Right atrium auricular region (tissue), 2 donors: ENCODE measurements around the gene FCHO1. TPM values are rescaled to one million over a fixed set of nuclear protein-coding genes. Genes with fewer than 3 reads are reported as not detected.

Experiments used
- DNase-seq: peaks from one replicate; pipeline ENCODE4 v3.0.0-alpha.2; 2019; ENCODE audit warnings: low spot score
- H3K27ac ChIP-seq, 2 donors: fragments of 200-600 bp; sonication (generic); 1 replicate in 1 of 2; 2 replicates in 1 of 2; pipeline ENCODE4 v1.5.1; 2016 to 2019
- H3K27me3 ChIP-seq, 2 donors: fragments of 200-600 bp; sonication (generic); one replicate each; pipeline versions ENCODE4 v1.5.1 to v1.6.0; 2017 to 2019
- H3K36me3 ChIP-seq: fragments of 200-600 bp; sonication (generic); one replicate; pipeline ENCODE4 v1.5.1; 2016
- H3K4me1 ChIP-seq, 2 donors: fragments of 200-600 bp; sonication (generic); one replicate each; pipeline versions ENCODE4 v1.5.1 to v1.6.0; 2017 to 2019
- H3K4me3 ChIP-seq, 2 donors: fragments of 200-600 bp; sonication (generic); 1 replicate in 1 of 2; 2 replicates in 1 of 2; pipeline ENCODE4 v1.5.1; 2017 to 2019; ENCODE audit warnings: mild to moderate bottlenecking in 1 of 2, moderate library complexity in 1 of 2
- H3K9me3 ChIP-seq, 2 donors: fragments of 200-600 bp; sonication (generic); one replicate each; pipeline ENCODE4 v1.5.1; 2019
- total RNA-seq, 2 donors: library from RNA; depleted of rRNA; stranded (reverse); fragments of >200 nt; gene quantifications; one replicate each; pipeline ENCODE4 v1.1.0, GENCODE V29; 2016
- TF ChIP-seq, protein P1 (sequence below), 2 donors: fragments of 200-600 bp; sonication (generic); IDR thresholded peaks; one replicate each; pipeline ENCODE4 v1.5.1; 2019; ENCODE audit warnings: antibody characterized with exemption in 2 of 2

Gene FCHO1
- total RNA-seq, 2 donors from 2014 or later, result 0.19 to 1.3 TPM

DNA sequence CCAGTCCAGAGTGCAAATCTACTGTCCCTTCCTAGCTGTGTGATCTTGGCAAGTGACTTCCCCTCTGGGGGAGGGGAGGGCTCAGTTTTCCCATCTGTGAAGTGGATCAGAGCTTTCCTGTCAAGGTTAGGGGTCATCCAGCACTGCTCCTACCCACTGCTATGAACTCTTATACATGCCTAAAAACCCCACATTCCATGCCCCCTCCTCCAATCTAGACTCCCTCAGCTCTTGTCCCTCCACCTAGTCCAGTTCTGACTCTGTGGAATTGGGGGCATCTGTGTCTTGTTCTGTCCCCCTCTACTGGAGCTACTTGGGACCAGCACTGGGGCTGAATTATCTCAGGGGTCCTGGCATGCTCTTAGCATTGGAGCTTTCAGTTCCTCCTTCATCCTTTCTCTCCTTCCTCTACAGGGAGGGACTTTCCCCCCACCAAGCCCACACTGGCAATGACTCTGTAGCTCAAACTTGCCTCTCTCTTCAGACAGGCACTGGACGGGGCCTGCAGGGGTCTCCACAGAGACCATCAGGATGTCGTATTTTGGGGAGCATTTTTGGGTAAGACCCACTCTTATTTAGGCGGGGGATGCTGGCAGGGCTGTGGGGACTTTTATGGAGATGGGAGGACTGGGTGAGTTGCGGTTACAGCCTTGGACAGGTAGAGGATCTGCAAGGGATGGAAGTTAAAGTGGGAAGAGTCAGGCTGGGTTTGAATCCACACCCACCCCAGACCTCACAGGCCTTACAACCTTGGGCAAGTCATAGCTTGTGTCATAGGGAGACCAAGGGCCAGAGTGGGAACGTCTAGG is 3.6 kb downstream of the FCHO1 start:
- no peaks in the 10 kb centered on the region for H3K9me3 ChIP-seq
- TF ChIP-seq, protein P1, sequence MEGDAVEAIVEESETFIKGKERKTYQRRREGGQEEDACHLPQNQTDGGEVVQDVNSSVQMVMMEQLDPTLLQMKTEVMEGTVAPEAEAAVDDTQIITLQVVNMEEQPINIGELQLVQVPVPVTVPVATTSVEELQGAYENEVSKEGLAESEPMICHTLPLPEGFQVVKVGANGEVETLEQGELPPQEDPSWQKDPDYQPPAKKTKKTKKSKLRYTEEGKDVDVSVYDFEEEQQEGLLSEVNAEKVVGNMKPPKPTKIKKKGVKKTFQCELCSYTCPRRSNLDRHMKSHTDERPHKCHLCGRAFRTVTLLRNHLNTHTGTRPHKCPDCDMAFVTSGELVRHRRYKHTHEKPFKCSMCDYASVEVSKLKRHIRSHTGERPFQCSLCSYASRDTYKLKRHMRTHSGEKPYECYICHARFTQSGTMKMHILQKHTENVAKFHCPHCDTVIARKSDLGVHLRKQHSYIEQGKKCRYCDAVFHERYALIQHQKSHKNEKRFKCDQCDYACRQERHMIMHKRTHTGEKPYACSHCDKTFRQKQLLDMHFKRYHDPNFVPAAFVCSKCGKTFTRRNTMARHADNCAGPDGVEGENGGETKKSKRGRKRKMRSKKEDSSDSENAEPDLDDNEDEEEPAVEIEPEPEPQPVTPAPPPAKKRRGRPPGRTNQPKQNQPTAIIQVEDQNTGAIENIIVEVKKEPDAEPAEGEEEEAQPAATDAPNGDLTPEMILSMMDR (IDR thresholded peaks at IDR 0.05), result no peak
- H3K36me3 ChIP-seq, result no peaks in the 10 kb centered on the region
- no peaks in the 10 kb centered on the region for H3K4me1 ChIP-seq
- no peak for DNase-seq
- H3K27ac ChIP-seq, result no peak overlapping the region
- no peak overlapping the region for H3K4me3 ChIP-seq
- no peaks in the 10 kb centered on the region for H3K27me3 ChIP-seq

DNA sequence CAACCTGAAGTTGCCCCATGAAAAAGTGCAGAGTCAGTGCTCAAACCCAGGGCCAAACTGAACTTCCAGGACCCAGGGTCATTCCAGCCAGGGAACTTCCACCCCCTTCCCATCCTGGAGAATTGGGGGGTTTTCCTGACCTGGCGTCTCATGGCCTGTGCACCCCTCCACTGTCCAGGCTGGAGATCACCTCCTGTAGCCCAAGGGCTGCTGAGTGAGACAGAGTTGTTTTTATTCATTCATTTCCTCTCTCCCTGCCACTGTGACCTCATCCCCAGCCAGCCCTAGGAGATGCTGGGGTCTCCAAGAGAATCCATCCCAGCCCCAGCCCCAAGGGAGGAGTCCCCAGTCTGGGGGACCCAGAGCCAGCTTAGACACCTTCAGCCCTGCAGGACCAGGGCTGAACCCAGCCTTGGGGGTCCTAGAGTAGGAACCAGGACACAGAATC is 4.2 kb downstream of the FCHO1 start:
- Histone ChIP-seq H3K4me1 (no peaks in the 10 kb centered on the region), H3K4me3 (no peak overlapping the region), H3K27me3 (no peaks in the 10 kb centered on the region), H3K27ac (no peak overlapping the region), H3K9me3 (no peaks in the 10 kb centered on the region), H3K36me3 (no peaks in the 10 kb centered on the region)
- TF ChIP-seq, protein P1 (IDR thresholded peaks at IDR 0.05), result no peak
- no peak for DNase-seq

DNA sequence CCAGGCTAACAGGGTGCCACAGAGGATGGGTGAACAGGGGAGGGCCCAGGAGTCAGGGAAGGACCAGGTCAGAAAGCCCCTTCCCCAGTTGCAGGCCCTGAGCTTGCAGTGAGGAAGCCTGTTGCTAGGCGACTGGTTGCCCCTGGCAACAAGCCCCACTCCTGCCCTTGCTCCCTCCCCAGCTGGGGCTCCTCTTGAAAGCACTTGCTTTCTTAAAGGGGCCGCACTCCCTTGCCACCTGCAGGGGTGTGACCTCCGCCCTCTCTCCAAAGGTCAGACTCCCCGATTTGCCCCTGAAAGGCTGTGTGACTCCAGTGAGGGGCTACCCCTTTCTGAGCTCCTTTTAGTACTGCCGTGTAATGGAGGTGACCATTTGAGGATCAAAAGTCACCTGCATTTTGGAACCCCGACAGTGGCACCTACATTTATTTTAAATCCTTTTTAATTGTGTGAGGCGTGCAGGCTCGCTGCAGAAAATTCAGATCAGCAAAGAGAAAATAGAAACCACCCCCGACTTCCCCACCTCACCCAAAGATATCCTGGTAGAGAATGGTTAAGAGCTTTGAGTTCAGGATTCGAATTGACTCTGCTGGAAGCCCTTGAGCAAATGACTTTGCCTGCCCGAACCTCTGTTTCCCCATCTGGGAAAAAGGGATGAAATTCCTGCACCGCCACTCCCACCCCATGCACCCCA is 4.8 kb downstream of the FCHO1 start:
- no peaks in the 10 kb centered on the region for H3K36me3 ChIP-seq
- no peak overlapping the region for H3K27ac ChIP-seq
- H3K4me1 ChIP-seq, result no peaks in the 10 kb centered on the region
- TF ChIP-seq, protein P1 (IDR thresholded peaks at IDR 0.05), result no peak
- no peak for DNase-seq
- H3K27me3 ChIP-seq, result no peaks in the 10 kb centered on the region
- H3K4me3 ChIP-seq, result no peak overlapping the region
- H3K9me3 ChIP-seq, result no peaks in the 10 kb centered on the region

DNA sequence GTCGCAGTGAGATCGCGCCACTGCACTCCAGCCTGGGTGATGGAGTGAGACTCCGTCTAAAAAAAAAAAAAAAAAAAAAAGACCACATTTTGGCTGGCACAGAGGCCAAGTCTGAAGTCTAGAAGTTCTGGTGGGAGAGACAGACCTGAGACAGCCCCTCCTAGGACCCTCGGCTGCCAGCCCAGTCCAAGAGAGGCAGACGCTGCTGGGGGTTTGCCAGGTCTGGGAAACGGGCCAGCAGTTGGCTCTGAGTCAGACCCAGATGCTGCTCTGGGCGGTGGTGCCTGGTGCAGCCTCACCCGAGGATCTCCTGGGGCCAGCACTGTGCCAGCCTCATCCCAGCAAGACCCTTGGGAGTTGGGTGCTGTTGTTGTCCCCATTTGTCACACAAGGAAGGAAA is 5.8 kb downstream of the FCHO1 start:
- no peaks in the 10 kb centered on the region for H3K27me3 ChIP-seq
- H3K27ac ChIP-seq, result no peak overlapping the region
- DNase-seq, result no peak
- H3K36me3 ChIP-seq, result no peaks in the 10 kb centered on the region
- H3K4me1 ChIP-seq, result no peaks in the 10 kb centered on the region
- TF ChIP-seq, protein P1 (IDR thresholded peaks at IDR 0.05), result no peak
- H3K9me3 ChIP-seq, result no peaks in the 10 kb centered on the region
- H3K4me3 ChIP-seq, result no peak overlapping the region

DNA sequence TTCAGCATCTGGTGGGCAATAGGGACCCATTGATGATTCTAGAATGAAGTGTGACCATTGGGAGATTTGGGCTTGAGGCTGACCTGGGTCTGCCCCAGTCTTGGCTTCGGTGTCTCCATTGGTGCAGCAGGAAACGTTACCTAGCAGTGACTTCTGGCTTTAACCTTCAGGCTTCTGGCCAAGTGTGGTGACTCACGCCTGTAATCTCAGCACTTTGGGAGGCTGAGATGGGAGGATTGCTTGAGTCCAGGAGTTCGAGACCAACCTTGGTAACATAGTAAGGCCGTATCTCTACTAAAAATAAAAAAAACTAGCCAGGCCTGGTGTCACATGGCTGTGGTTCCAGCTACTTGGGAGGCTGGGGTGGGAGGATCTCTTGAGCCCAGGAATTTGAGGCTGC is 7.2 kb downstream of the FCHO1 start:
- H3K27ac ChIP-seq, result no peak overlapping the region
- DNase-seq, result no peak
- H3K36me3 ChIP-seq, result no peaks in the 10 kb centered on the region
- H3K9me3 ChIP-seq, result no peaks in the 10 kb centered on the region
- H3K4me3 ChIP-seq, result no peak overlapping the region
- TF ChIP-seq, protein P1 (IDR thresholded peaks at IDR 0.05), result no peak
- H3K27me3 ChIP-seq, result no peaks in the 10 kb centered on the region
- no peaks in the 10 kb centered on the region for H3K4me1 ChIP-seq
